NCI-H2171 (cell line): ENCODE data around the gene SORCS1.
"Not testable (repeated sequence)": the region's sequence is repeated elsewhere in the genome, so short reads cannot be mapped to it uniquely, and the experiment has no call there.

ENCODE experiments used
- DNase-seq: peaks from one replicate; lab custom pipeline; 2025; lab: John Stamatoyannopoulos, UW

SORCS1 gene

DNA sequence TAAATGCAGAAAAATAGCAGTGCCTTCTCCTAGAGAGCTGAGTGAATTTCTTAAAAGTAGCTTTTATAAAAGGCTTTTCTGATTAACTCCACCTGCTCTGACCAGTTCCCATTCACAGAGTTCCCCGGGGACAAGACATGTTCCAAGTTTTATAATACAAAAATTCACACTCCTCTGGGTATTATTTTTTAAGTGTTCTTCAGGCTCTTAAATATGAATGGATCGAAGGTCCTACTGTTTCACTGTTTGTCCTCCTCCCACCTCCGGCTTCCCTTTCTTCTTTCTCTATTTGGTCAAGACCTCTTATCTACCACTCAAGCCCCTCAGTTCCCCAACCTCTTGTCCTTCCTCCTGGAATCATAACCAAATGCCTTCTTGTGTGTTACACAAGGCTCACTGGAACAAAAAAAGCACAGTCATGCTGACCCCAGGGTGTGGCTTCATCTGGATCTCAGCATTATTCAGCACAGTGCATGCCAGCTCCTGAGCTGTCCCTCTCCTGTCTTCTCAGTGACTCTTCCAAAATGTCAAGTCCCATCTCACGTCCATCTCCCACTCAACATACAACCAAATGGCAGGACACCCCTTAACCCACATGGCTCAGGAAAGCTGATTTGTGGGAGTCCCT lies 222.4 kb downstream of the SORCS1 start:
- DNase-seq, result no peak

DNA sequence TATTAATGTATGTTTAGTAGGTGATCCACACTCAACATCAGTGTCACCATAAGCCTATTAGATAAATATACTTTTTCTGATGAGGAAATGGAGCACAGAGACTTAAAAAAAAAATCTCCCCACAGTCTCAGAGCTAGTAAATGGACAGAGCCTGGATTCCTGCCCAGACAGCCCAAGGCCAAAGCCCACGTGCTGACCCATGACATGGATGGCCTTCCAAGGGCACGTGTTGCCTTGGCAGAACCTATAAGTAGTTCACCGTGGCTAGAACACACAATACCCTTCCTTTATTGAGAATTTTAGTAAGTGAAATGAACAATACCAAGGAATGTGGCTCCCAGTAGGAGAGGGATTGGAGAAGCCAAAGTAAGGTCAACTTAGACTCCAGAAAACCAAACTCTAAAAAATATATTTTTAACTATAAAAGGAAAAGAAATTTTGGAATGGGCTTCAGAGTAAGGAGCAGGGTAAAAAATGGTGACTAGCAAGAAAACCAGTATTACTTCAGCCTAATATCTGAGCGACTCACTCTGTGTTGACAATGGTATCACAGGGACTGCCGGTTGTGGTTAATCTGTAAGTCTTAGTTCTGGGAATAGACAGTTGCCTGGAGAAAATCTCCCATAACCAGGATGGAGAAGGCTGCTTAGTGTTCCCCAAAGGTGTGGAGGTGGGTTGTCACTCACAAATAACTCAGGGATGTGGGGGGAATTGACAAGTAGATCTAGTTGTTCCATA lies 223.0 kb downstream of the SORCS1 start:
- DNase-seq, result no peak

DNA sequence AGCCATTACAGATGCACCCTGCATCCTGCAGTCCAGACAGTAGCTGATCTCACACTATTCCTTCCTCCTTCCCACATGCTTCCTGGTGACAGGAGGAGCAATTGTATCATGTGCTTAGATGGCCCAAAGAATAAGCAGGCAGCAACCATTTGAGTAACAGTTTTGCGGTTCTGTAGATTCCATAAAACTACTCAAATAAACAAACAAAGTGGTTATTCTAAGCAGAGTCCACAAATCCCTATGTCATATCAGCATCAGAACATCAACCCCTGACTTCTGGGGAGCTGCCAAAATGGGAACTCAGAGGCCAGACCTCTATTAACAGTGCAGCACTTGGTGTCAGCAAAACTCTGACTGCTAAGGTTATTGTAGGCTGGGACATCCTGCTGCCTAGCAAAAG lies 226.0 kb downstream of the SORCS1 start:
- DNase-seq, result no peak

- no peak for DNase-seq
Measured at GRCh38 chr10:106935978-106936451, 228.5 kb downstream of the SORCS1 start.

DNA sequence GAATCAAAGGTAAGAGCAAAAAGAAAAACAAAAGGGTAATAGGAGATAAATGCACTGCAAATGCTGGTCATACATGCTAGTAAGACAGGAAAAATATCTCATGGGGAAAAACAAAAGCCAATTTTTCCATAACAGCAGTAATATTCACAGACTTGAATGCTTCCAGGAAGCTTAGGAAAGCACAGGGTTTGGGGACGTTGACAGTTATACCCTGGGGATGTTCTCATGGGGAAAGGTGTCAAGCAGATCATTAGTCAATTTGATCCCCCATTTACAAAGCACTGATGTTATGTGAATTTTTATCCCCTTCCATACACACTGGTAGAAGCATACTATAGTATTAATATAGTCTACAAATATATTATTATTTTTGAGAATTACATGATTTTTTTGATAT lies 232.7 kb downstream of the SORCS1 start:
- DNase-seq, result no peak

GRCh38 chr10:106931159-106931852 lies 233.2 kb downstream of the SORCS1 start:
- no peak for DNase-seq

- no peak for DNase-seq
Measured at GRCh38 chr10:106930751-106931150, 233.8 kb downstream of the SORCS1 start.

- no peak for DNase-seq
Measured at GRCh38 chr10:106929291-106929895, 235.1 kb downstream of the SORCS1 start.

GRCh38 chr10:106928151-106928550 lies 236.4 kb downstream of the SORCS1 start:
- not testable (repeated sequence) for DNase-seq

GRCh38 chr10:106925191-106925590 lies 239.3 kb downstream of the SORCS1 start:
- no peak for DNase-seq

GRCh38 chr10:106920538-106920937 lies 244.0 kb downstream of the SORCS1 start:
- no peak for DNase-seq

DNA sequence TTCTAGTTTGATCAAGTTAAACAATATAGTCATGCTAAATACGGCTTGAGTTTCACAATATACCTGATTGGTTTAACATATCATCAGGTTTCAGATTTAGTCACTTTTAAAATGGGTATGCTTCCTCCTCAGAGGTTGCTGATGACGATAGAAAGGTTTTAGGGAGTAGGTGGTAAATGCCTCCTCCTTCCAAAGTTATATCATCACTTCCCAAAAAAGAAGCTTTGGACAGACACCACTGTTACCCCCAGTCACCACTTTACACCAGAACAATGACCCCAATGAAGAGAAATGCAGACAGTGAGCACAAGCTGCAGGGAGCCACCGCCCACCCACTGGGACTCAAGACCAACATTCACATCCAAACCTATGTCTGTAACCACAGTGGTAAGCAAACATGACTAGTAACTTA lies 244.6 kb downstream of the SORCS1 start:
- no peak for DNase-seq

GRCh38 chr10:106917452-106918055 lies 247.0 kb downstream of the SORCS1 start:
- no peak for DNase-seq

DNA sequence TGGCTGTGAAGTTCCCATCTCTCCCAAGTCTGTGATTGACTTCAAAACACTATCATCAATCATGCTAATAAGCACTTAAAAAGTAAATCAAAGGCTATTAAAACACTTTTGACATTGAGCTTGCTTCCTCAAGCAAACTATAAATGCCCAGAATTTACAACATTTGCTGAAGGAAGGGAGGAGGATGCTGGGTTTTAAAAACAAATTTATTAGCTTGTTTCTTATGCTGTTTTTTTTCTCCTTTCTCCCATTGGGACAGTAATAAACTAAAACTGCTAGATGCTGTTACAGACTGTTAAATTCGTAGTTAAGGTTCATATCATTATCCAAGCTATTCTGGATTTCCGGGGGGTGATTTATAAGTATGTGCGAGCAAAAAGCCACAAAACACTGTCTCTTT lies 250.5 kb downstream of the SORCS1 start:
- DNase-seq, result no peak

GRCh38 chr10:106913348-106913747 lies 251.2 kb downstream of the SORCS1 start:
- DNase-seq, result no peak

GRCh38 chr10:106911096-106911495 lies 253.4 kb downstream of the SORCS1 start:
- DNase-seq, result no peak

- no peak for DNase-seq
Measured at GRCh38 chr10:106910666-106911065, 253.8 kb downstream of the SORCS1 start.

- no peak for DNase-seq
Measured at GRCh38 chr10:106908225-106908624, 256.3 kb downstream of the SORCS1 start.

- DNase-seq, result no peak
Measured at GRCh38 chr10:106904209-106904608, 260.3 kb downstream of the SORCS1 start.

DNA sequence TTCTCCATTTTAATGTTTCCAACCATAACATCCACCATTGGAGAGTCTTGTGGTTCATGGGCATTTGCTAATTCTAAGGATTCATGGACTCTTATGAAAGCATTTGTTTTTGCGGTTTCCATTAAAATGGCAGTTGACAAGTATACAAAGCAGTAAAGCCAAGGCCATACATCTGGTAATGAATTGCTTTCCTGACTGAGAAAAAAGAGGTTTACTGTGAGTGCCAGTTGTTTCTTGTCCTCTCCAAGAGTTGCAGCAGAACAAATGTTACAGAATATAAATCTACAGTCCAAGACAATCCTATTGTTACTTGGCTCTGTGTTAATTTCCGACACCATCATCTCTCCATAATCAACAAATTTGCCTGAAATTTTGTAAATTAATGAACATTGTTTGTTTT lies 261.3 kb downstream of the SORCS1 start:
- no peak for DNase-seq

DNA sequence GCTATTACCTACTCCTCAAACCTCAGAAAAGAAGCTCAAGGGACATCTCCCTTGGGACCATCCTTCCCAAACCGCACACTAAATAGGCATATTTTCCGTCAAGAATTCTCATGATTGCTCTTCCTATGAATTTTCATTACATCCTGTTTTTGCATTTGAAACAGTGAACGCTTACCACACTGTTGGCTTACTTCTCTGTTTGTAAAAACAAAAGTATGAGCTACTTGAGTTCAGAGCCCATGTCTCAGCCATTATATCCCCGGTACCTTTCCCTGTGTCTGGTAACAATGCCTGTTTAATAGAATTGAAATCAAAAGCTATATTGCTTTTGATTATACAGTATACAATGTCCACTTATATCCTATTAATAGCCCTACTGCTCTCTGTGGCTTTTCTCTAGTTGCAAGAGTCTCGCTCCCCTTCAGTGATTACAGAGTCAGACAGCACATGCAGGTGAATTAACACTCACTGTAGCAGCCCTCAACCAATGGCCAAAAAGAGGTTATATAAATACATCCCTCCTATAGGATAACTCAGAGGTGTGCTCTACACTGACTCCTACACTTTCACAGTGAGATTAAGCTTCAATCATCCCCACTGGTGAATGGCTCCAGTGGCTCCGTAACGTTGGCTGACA lies 264.4 kb downstream of the SORCS1 start:
- DNase-seq, result no peak

DNA sequence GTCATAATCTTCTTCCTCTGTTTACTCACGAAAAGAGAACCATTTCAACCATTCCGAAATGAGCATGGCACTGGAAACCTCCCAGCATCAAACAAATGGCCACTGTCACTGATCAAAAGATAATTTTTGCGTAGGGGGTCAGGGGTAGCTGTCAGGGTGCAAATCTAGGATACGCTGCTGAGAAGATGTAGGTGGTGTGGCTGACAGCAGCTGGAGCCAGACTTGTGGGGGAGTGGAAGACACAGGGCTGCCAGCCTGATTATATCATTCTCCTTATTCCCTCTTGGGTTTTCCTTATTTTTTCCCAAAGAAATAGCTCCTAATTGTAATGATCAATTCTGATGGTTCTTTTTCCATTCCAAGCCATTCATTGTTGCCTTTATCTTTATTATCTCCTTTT lies 266.1 kb downstream of the SORCS1 start:
- no peak for DNase-seq
